GM12801 (cell line): ENCODE results near the gene MAEA.

Source experiments
- CTCF ChIP-seq: IDR thresholded peaks from one replicate; pipeline ENCODE4 v1.5.1; 2011; ENCODE audit warnings: control low read depth; ENCODE audit not compliant: insufficient read length; ENCODE audit errors: extremely low read depth

MAEA gene

GRCh38 chr4:1289207-1290164 is at the start of gene MAEA:
Gene MAEA, plus strand, starts transcription at chr4:1289891. Its CDS starts 23 bp downstream, at chr4:1289914.
- TF ChIP-seq CTCF = no peak

GRCh38 chr4:1239950-1240307 is 49.8 kb upstream of the MAEA start:
- no peak for TF ChIP-seq CTCF

GRCh38 chr4:1240721-1241465 is 48.8 kb upstream of the MAEA start:
- no peak for TF ChIP-seq CTCF

- TF ChIP-seq CTCF = no peak
These were observed 48.2 kb upstream of the MAEA start for GRCh38 chr4:1241466-1241935.

- no peak for TF ChIP-seq CTCF
These were observed 47.7 kb upstream of the MAEA start for GRCh38 chr4:1241936-1242505.

- no peak for TF ChIP-seq CTCF
These were observed 46.9 kb upstream of the MAEA start for GRCh38 chr4:1242506-1243450.
